Spleen (tissue), 7 donors: ENCODE data around the gene ABCC1.

Source experiments
- POLR2A ChIP-seq, 3 donors: fragments of 450-650 bp; IDR thresholded peaks; one replicate each; pipeline ENCODE4 v1.5.1; 2017; ENCODE audit warnings: antibody characterized with exemption in 3 of 3, mild to moderate bottlenecking in 1 of 3
- POLR2AphosphoS5 ChIP-seq, 3 donors: sonication (generic); formaldehyde crosslinking; IDR thresholded peaks; one replicate each; pipeline ENCODE4 v1.5.1; 2017; ENCODE audit warnings: antibody characterized with exemption in 3 of 3
- TF ChIP-seq, protein P1 (sequence below), 11 experiments: fragments of 200-600 bp in 7 of 11; fragments of 450-650 bp in 4 of 11; sonication (generic) in 4 of 11; IDR thresholded peaks in 8 of 11; conservative IDR thresholded peaks in 3 of 11; 1 replicate in 7 of 11; 2 replicates in 4 of 11; pipeline versions ENCODE4 v1.4.0 to v1.8.0; 2016 to 2021; ENCODE audit warnings: antibody characterized with exemption in 11 of 11, inconsistent platforms in 4 of 11, mild to moderate bottlenecking in 1 of 11
- donor health status: DM: no; HTN: no; CAD: no; lungs with moderate emphysema.
- donor health status: DM: no; HTN: no; CAD: no.
- donor health status: DM: no; HTN: no; CAD: no.

GRCh38 chr16:16184594-16184993 lies 235.2 kb downstream of the ABCC1 start:
- TF ChIP-seq, protein P1, sequence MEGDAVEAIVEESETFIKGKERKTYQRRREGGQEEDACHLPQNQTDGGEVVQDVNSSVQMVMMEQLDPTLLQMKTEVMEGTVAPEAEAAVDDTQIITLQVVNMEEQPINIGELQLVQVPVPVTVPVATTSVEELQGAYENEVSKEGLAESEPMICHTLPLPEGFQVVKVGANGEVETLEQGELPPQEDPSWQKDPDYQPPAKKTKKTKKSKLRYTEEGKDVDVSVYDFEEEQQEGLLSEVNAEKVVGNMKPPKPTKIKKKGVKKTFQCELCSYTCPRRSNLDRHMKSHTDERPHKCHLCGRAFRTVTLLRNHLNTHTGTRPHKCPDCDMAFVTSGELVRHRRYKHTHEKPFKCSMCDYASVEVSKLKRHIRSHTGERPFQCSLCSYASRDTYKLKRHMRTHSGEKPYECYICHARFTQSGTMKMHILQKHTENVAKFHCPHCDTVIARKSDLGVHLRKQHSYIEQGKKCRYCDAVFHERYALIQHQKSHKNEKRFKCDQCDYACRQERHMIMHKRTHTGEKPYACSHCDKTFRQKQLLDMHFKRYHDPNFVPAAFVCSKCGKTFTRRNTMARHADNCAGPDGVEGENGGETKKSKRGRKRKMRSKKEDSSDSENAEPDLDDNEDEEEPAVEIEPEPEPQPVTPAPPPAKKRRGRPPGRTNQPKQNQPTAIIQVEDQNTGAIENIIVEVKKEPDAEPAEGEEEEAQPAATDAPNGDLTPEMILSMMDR (IDR thresholded peaks at IDR 0.05 in 8 of 11, conservative IDR thresholded peaks at IDR 0.05 in 3 of 11): no peak
- no peak for TF ChIP-seq POLR2A (IDR thresholded peaks at IDR 0.05)
- no peak for TF ChIP-seq POLR2AphosphoS5 (IDR thresholded peaks at IDR 0.05)
